MM.1S (cell line): ENCODE data around the gene PTGIS.

Experiments used
- DNase-seq: peaks from one replicate; pipeline ENCODE4 v3.0.0-alpha.2; 2015
- H2AFZ ChIP-seq: fragments of 300-600 bp; sonication (generic); 2 replicates; pipeline ENCODE4 v1.6.0; 2016; ENCODE audit warnings: antibody characterized with exemption, low read length
- H3F3A ChIP-seq: fragments of 300-600 bp; sonication (generic); 2 replicates; pipeline ENCODE4 v1.6.1; 2016; ENCODE audit warnings: mild to moderate bottlenecking, antibody characterized with exemption, low read length, moderate library complexity, mixed read lengths; ENCODE audit not compliant: insufficient read depth
- H3K27ac ChIP-seq: fragments of 300-600 bp; sonication (generic); 2 replicates; pipeline ENCODE4 v1.5.1; 2016; ENCODE audit warnings: mild to moderate bottlenecking, low read length
- H3K27me3 ChIP-seq: fragments of 300-600 bp; sonication (generic); replicated peaks from 2 replicates; pipeline ENCODE4 v1.6.0; 2016; ENCODE audit warnings: low read length; ENCODE audit not compliant: insufficient read depth
- H3K36me3 ChIP-seq: fragments of 300-600 bp; sonication (generic); replicated peaks from 2 replicates; pipeline ENCODE4 v1.6.1; 2016; ENCODE audit warnings: mild to moderate bottlenecking, low read length, mixed read lengths; ENCODE audit not compliant: insufficient read depth
- H3K4me1 ChIP-seq: fragments of 300-600 bp; sonication (generic); 2 replicates; pipeline ENCODE4 v1.6.1; 2016; ENCODE audit warnings: low read length, mixed read lengths
- H3K4me2 ChIP-seq: fragments of 300-600 bp; sonication (generic); 2 replicates; pipeline ENCODE4 v1.6.0; 2016; ENCODE audit warnings: low read depth, low read length
- H3K4me3 ChIP-seq: fragments of 300-600 bp; sonication (generic); 2 replicates; pipeline ENCODE4 v1.5.1; 2016; ENCODE audit warnings: low read length, mixed read lengths
- H3K79me2 ChIP-seq: fragments of 300-600 bp; sonication (generic); 2 replicates; pipeline ENCODE4 v1.6.1; 2016; ENCODE audit warnings: mixed run types, low read length, mixed read lengths
- H3K9ac ChIP-seq: fragments of 300-600 bp; sonication (generic); 2 replicates; pipeline ENCODE4 v1.6.1; 2016; ENCODE audit warnings: low read length, mixed read lengths
- H3K9me2 ChIP-seq: fragments of 300-600 bp; sonication (generic); replicated peaks from 2 replicates; pipeline ENCODE4 v1.6.1; 2016; ENCODE audit warnings: mild to moderate bottlenecking, low read length, mixed read lengths; ENCODE audit not compliant: insufficient read depth
- H3K9me3 ChIP-seq: fragments of 300-600 bp; sonication (generic); replicated peaks from 2 replicates; pipeline ENCODE4 v1.6.1; 2016; ENCODE audit warnings: mild to moderate bottlenecking, low read length, mixed read lengths; ENCODE audit not compliant: insufficient read depth
- H4K20me1 ChIP-seq: fragments of 300-600 bp; sonication (generic); 2 replicates; pipeline ENCODE4 v1.6.1; 2016; ENCODE audit warnings: mild to moderate bottlenecking, low read length, moderate library complexity, mixed read lengths; ENCODE audit not compliant: insufficient read depth
- EZH2 ChIP-seq: fragments of 300-600 bp; sonication (generic); optimal IDR thresholded peaks from 2 replicates; pipeline ENCODE3; 2017; ENCODE audit warnings: low read depth, mild to moderate bottlenecking, antibody characterized with exemption, low read length, mixed read lengths
- EZH2phosphoT487 ChIP-seq: fragments of 300-600 bp; sonication (generic); IDR thresholded peaks from 2 replicates; pipeline ENCODE4 v1.6.1; 2018; ENCODE audit warnings: antibody characterized with exemption, low read length
- TF ChIP-seq, protein P1 (sequence below): fragments of 300-600 bp; sonication (generic); IDR thresholded peaks from 2 replicates; pipeline ENCODE4 v1.5.1; 2016; ENCODE audit warnings: antibody characterized with exemption, low read length, mixed read lengths

PTGIS gene

DNA sequence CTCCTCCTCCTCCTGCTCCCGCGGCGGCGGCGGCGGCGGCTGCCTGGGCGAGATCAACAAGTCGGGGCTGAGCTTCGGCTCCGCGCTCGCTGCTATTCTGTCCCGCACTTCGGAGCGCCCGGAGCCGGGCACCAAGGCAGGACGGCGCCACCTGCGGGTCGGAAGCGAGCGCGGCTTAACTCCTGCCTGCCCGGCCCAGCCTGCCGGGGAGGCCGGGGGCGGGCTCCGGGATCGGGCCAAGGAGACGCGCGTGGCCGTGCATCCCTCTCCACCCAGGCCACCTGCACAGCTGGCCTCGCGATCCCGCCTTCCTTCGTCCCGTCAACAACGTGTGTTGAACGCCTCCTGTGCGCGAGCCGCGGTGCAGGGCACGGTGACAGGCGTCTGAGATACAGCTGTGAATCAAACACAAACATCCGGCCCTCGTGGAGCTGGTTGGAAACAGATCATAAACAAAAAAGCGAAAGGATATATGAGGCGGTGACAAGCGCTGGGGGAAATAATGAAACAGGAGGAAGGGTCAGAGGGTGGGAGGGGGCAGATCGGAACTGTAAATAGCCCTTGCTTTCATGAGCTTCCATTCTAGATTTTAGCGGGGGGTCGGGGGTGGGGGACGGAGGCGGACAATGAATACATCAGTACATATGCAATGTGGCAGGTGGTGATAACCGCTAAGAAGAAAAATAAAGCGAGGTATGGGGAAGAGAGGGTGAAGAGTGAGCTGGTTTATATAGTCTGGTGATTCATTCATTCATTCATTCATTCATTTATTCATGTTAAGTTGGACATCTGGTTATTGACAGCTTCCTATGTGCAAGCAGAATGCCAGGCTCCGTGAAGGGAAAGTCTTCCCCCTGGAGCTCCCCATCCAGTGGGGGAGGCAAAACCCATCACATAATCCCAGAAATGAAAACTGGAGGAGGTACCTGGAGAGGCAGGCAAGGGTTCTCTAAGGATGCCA, 83.5 kb downstream of the PTGIS start:
- no peaks in the 10 kb centered on the region for H3K9me3 ChIP-seq
- no peak overlapping the region for H3K9ac ChIP-seq
- H3K4me2 ChIP-seq = peak overlapping the region; percentile 88
- peak overlapping the region; percentile 69 for H2AFZ ChIP-seq
- H3K27ac ChIP-seq = no peak overlapping the region
- H3K36me3 ChIP-seq = no peaks in the 10 kb centered on the region
- H3K9me2 ChIP-seq = no peaks in the 10 kb centered on the region
- H3K4me1 ChIP-seq = no peaks in the 10 kb centered on the region
- peak overlapping the region; percentile 72 for H3K4me3 ChIP-seq
- H3F3A ChIP-seq = no peaks in the 10 kb centered on the region
- H3K27me3 ChIP-seq = peaks cover 11% of the 10 kb centered on the region
- no peaks in the 10 kb centered on the region for H4K20me1 ChIP-seq
- H3K79me2 ChIP-seq = no peaks in the 10 kb centered on the region
- DNase-seq = peak; percentile 81
- TF ChIP-seq EZH2phosphoT487 = no peak
- TF ChIP-seq EZH2 = no peak
- TF ChIP-seq, protein P1, sequence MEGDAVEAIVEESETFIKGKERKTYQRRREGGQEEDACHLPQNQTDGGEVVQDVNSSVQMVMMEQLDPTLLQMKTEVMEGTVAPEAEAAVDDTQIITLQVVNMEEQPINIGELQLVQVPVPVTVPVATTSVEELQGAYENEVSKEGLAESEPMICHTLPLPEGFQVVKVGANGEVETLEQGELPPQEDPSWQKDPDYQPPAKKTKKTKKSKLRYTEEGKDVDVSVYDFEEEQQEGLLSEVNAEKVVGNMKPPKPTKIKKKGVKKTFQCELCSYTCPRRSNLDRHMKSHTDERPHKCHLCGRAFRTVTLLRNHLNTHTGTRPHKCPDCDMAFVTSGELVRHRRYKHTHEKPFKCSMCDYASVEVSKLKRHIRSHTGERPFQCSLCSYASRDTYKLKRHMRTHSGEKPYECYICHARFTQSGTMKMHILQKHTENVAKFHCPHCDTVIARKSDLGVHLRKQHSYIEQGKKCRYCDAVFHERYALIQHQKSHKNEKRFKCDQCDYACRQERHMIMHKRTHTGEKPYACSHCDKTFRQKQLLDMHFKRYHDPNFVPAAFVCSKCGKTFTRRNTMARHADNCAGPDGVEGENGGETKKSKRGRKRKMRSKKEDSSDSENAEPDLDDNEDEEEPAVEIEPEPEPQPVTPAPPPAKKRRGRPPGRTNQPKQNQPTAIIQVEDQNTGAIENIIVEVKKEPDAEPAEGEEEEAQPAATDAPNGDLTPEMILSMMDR = peak; percentile 69

DNA sequence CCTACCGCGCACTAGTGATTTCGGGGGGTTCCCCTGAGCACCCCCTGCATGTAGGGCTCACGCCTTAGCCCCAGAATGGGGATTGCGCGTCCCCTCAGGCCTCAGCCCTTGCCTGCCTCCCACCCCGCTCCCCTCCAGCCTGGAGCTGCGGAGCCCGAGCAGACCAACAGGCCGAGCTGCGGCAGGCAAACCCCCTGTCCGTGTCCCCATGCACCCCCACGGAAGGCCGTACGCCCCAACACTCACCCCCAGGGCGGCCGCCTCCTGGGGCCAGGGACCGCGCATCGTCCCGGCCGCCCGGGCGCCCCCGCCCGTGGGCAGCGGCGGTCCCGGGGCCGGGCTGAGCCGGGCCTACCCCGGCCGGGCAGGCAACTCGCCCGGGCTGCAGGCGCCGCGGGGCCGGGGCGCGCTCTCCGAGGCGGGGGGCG, 84.2 kb downstream of the PTGIS start:
- TF ChIP-seq EZH2 = no peak
- TF ChIP-seq EZH2phosphoT487 = no peak
- TF ChIP-seq, protein P1 = no peak
- Histone ChIP-seq H3K27ac (no peak overlapping the region), H3K4me1 (no peaks in the 10 kb centered on the region), H3F3A (no peaks in the 10 kb centered on the region), H3K4me2 (peak overlapping the region; percentile 59), H3K27me3 (peaks cover 11% of the 10 kb centered on the region), H3K9me3 (no peaks in the 10 kb centered on the region), H3K9me2 (no peaks in the 10 kb centered on the region), H4K20me1 (no peaks in the 10 kb centered on the region), H3K79me2 (no peaks in the 10 kb centered on the region), H3K36me3 (no peaks in the 10 kb centered on the region), H3K4me3 (peak overlapping the region; percentile 40; the same call in 1 of the 2 replicates), H3K9ac (no peak overlapping the region), H2AFZ (0 out of 2 replicates have a peak overlapping the region, but pooled peaks have one; percentile 42)
- no peak for DNase-seq

DNA sequence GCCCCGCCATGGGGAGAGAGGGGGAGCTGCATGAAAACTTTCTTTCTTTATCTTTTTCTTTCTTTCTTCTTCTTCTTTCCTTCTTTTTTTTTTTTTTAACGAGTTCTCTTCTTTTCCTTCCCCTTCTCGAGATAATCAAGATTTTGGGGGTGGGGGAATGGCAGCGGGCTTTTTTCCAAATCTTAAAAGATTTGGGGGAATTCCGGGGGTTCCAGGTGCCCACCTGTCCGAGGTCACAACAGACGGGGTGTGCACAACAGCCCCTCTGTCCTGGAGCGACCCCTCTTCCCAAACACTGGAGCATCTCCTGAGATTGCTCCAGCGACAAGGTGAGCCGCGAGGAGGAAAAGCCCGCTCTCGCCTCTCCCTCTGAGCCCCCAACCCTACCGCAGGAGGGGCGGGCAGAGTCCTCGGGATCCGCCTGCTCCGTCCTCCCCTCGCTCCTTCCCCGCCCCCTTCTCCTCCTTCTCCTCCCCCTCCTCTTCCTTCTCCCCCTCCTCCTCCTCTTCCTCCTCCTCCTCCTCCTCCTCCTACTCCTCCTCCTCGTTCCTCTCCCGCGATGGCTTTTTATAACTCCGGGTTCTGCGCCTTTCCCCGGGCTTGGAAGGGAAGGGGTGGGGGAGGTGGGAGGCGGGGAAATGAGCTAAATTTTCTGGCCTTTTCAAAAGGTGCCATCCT, 84.8 kb downstream of the PTGIS start:
- Histone ChIP-seq H3K9ac (no peak overlapping the region), H2AFZ (0 out of 2 replicates have a peak overlapping the region, but pooled peaks have one; percentile 42), H3K4me1 (no peaks in the 10 kb centered on the region), H3K9me2 (no peaks in the 10 kb centered on the region), H3K4me2 (peak overlapping the region; percentile 59), H3K27me3 (peaks cover 11% of the 10 kb centered on the region), H3F3A (no peaks in the 10 kb centered on the region), H3K36me3 (no peaks in the 10 kb centered on the region), H3K79me2 (no peaks in the 10 kb centered on the region), H3K4me3 (peak overlapping the region; percentile 40; the same call in 1 of the 2 replicates), H3K9me3 (no peaks in the 10 kb centered on the region), H3K27ac (no peak overlapping the region), H4K20me1 (no peaks in the 10 kb centered on the region)
- DNase-seq = no peak
- TF ChIP-seq, protein P1 = no peak
- TF ChIP-seq EZH2 (no peak), EZH2phosphoT487 (no peak)
